G401.6 (cell line): ENCODE measurements around the gene SLBP.
"Not testable (repeated sequence)": the region's sequence is repeated elsewhere in the genome, so short reads cannot be mapped to it uniquely, and the experiment has no call there.

Experiments used
- FAIRE-seq: peaks from 2 replicates; lab custom pipeline; 2012; peaks lifted over from hg19 to GRCh38; lab: Jason Lieb, UNC

Gene SLBP

DNA sequence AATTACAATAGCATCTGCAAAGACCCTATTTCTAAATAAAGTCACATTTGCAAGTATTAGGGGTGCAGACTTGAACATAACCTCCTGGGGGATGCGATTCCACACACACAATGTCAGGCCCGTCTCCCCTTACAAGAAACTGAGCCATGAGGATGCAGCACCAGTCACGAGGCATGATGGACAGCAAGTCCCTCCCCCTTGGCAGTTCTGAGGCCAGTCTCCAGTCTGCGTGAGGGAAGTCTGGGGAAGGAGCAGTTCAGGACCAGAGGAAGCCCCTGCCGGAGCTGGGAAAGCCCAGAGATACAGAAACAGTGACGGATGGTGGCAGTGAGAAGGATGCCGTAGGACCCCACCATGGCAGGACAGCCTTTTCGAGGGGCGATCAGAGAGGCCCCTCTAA is 37.4 kb downstream of the SLBP start:
- no peak for FAIRE-seq

DNA sequence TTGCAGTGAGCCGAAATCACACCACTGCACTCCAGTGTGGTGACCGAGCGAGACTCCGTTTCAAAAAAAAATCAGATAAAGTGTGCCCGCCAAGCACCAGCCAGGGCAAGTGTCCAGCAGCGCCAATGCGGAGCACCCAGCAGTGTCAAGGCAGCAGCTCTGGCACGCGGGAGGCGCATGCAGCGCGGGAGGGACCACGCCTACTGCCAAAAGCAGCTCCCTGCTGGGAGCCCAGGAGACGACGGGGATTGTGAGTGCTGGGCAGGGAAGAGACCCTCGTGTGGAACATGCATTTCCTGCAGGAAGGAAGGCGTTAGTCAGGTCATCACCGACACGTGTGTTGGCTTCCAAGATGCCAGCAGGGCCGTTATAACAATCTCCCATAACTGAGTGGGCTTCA is 38.4 kb downstream of the SLBP start:
- no peak for FAIRE-seq

DNA sequence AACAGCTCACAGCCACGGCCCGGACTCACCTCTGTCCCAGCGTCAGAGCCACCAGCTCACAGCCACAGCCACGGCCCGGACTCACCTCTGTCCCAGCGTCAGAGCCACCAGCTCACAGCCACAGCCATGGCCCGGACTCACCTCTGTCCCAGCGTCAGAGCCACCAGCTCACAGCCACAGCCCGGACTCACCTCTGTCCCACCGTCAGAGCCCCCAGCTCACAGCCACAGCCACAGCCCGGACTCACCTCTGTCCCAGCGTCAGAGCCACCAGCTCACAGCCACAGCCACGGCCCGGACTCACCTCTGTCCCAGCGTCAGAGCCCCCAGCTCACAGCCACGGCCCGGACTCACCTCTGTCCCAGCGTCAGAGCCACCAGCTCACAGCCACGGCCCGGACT is 41.1 kb downstream of the SLBP start:
- not testable (repeated sequence) for FAIRE-seq

DNA sequence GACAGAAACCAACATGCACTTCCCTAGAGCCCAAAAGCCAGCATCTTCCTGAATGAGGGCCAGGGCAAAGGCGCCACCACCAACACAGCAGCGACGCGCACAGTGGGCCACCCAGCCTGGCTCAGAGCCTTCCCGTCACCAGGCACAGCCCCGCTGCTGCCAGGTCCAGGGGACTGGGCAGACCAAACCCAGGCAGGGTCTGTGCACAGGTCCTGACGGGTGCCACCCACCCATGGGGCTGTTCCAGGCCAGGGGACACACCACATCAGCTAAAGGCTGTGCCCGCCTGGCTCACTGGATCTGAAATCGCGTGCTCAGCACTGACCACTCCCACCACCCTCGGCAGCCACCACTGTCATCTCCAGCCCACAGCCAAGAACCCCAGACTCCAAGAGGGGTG is 41.8 kb downstream of the SLBP start:
- FAIRE-seq = no peak

DNA sequence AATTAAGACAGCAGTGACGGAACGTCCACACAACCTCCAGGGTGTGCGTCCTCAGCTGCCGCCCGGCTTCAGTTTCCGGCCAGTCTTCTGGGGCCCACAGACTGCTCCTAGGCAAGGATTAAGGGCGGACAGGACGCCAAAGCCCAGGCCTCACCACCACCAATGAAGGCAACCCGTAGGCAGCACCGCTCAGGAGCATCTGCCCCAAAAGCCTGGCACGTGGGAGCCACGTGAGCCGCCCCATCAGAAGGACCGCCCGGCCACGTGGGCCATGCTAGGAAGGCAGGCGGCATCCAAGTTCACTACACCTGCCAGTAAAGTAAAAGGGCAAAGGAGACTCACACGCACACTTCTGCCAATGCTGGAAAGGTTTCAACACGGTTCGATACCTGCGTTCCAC is 42.3 kb downstream of the SLBP start:
- FAIRE-seq = no peak

DNA sequence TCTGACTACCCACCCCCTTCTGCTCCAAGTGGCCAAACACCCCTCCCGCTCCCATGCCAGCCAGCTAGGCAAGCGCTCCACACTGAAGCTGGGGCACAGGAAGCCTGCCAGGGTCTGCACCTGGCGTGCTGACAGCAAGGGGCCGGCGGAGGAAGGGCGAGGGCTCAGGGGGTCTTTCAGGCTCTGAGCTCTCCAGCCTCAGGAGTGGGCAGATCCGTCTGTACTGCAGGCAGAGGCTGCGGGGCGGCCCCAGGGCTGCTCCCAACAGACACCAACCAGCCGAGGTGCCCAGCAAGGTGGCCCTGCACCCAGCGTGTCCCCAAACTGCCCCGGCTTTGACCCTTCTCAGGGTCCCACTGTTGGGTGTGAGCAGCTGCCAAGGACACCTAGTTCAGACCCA is 42.8 kb downstream of the SLBP start:
- no peak for FAIRE-seq

DNA sequence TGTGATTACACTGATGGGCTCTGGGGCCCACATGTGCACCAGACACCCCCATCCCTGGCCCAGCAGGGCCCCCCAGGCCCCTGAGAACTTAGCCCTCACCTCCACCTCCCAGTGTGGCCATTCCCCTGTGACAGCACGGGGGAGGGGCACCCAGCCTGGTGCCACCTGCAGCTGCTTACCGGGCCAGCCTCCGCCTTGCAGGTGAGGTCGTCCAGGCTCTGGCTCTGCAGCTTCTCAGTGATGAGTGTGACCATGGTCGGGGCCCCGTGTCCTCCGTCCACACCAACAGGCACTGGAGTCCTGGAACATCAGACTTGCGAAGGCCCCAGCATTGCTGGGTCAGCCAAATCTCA is 43.7 kb downstream of the SLBP start:
- FAIRE-seq = no peak

DNA sequence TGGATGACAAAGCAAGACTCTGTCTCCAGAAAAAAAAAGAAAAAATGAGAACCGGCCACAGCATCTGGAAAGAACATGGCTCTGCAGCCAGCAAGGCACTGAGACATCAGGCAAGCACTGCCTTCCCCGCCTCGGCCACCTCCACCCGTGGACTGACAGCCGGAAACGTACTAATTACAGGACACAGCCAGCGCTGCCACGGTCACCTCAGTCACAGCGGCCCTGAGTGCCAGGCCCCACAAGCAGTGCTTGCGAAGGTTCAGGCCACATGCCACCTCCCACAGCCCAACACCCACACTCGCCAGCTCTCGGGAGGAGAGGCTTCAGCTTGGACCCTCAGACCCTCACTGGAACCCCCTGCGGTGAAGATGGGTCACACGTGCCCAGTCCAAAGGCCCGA is 44.8 kb downstream of the SLBP start:
- no peak for FAIRE-seq

DNA sequence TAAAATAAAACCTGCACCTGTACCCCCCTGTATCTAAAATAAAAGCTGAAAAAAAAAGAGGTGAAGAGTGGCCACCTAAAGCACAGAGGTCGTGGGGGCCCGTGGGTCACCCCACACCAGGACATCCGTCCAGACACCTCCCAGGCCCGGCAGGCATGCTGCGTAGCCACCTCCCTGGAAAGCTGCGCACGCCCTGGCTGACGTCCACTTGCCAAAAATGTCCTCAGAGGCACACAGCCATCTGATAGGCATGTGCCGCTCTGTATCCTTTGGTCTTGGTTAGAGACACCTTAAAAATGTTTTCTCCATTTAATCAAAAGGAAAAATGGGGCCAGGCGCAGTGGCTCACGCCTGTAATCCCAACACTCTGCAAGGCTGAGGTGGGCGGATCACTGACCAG is 45.7 kb downstream of the SLBP start:
- FAIRE-seq = no peak

DNA sequence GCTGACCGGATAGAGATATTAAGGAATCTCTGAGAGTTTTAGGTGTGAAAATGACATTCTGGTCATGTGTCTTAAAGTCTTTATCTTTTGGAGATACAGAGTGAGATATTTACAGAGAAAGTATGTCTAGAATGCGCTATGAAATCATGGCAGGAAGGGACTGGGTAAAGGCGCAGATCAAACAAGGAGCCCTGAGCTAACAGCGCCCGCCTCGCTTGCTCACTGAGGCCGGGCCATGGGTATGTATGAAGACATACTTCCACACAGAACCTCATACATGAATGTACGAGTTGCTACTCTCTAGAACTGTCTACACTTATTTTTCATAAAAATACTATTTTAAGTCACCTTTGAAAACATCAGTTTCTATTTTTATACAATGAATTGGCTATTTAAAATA is 48.0 kb downstream of the SLBP start:
- FAIRE-seq = no peak

DNA sequence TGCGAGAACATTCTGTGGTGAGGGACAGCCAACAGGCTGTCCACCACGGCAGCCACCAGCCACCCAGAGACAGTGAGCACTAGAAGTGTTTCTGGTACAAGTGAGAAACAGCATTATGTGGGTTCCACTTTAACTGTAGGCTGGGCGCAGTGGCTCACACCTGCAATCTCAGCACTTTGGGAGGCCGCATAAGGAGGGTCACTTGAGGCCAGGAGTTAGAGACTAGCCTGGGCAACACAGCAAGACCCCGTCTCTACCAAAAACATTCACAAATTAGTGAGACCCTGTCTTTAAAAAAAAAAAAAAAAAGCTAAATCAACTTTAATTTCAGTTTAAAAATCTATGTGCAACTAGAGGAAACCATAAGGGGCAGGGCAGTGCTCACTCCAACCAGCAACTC is 48.6 kb downstream of the SLBP start:
- no peak for FAIRE-seq

DNA sequence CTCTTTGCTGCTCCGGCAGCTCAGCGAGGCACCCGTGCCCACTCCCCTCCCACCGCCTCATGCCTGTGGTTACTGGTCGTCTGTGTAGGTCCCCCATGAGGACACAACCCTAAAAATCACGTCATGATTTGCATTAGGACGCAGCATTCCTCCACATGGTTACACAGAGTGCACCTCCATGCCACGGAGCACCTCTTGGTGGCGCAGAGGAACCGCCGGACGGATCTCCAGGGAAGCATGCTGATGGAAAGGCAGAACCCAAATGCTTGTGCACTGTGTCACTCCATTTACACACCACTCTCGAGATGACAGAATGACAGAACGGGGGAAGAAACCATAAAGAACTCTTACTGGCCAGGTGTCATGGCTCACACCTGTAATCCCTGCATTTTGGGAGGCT is 50.4 kb downstream of the SLBP start:
- FAIRE-seq = no peak

DNA sequence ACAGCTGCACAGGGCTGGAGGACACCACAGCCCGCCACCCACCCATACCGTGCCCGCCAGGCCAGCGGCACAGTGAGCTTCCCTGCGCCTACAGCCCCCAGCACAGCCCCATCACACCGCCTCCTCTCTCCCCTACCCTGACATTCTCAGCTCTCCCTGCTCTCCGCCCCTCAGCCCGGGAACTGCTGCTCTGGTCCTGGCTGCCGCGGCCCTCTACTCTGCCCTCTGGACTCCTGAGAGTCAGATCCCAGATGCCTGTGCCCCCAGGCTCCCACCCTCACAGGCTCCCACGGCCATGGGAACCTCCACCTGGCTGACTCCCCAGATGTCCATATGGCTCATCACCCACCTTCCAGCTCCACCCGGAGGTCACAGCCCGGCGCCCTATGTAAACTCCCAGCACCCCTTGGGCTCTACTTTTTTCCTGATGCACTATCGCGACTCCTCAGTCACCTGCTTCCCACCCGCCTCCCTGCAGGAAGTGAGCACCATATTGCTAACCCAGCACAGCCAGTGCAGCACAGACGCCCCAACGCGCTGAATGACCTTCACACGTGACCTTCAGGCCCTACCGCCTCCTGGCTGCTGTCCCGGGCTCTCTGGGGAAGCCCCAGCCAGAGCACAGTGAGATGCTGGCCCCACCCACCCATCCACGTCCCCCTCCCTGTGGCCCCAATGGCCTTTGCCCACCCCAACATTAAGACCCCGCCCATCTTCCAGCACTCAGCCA is 51.0 kb downstream of the SLBP start:
- FAIRE-seq = no peak

DNA sequence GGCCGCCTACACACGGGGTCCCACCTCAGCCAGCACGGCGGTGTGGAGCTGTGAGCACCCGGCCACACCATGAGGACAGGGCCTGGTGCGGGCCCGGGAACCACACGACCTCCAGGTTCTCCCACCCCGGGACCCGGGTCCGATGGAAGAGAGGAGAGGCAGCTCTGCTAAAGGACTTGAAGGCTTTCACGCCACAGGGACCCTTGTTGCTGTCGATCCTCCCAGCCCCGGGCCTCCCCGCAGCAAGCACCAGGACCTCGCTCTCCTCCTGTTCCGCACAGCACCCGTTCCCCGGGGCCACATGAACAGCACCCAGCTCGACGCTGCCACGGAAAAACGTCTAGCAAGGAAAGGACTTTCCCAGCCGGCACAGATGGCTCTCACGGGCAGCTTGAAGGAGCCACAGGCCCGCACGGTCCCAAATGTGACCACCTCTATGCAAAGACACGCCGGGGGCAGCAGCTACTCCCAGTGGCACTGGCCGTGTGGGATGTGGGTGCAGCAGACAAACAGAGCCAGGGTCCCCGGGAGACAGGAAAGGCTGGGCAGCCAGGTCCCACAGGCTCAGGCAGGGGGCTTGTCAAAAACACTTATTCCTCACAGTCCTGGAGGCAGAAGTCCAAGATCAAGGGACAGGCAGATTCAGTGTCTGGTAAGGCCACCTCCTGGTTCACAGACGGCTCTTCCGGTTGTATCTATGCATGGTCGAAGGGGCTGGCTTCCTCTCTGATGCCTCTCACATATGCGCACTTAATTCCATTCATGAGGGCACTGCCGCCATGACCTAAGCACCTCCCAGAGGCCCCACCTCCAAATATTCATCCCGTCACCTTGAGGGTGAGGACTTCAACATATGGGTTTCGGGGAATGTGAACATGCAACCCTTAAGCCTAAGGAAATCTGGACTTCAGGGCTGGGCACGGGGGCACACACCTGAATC is 52.7 kb downstream of the SLBP start:
- FAIRE-seq = no peak

DNA sequence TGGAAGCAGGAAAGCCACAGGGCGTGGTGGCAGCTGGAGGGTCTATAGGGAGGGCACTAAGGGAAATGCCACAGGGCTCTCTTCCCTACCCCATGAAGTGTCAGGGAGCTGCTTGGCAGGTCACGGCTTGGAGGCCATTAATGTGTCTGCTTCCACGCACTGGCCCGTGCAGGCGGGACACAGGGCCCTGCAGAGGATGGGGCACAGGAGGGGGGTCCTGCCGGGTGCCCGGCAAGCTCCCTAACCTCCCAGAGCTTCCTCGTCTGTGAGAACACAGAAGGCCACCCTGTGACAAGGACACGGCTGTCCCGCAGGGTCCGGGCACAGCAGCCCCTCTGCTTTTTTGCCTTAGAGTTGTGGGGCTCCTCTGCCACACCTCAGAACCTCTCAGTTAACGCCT is 53.5 kb downstream of the SLBP start:
- FAIRE-seq = no peak

DNA sequence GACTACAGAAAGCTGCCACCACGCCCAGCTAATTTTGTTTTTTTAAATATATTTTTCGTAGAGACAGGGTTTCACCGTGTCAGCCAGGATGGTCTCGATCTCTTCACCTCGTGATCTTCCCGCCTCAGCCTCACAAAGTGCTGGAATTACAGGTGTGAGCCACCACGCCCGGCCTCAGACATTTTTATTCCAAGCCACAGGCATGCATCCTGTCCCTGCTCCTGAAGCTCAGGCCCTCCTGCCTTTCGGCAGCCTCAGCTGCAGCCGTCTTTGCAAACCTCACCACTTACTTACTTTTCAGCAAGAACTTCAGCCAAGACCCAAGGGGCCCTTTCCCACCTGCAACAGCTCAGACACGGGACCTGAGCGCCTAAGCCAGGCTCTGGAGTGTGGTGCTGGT is 54.0 kb downstream of the SLBP start:
- no peak for FAIRE-seq

DNA sequence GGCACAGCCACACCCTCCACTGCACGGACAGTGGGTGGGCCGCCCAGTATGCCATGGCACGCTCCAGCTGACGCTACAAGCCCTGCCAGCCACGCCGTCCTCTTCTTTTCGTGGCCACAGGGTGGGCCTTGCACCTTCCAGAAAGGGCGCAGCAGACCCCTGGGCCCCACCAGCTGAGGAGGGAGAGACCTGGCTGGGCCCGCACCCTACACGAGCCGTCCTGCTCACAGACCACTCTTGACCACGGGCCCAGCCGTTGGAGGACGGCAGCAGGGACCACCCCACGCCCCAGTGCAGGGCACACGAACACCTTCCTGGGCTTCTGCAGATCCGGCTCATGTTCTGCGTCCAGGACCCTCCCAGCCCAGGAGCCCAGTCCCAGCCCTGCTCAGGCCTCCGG is 55.1 kb downstream of the SLBP start:
- no peak for FAIRE-seq

DNA sequence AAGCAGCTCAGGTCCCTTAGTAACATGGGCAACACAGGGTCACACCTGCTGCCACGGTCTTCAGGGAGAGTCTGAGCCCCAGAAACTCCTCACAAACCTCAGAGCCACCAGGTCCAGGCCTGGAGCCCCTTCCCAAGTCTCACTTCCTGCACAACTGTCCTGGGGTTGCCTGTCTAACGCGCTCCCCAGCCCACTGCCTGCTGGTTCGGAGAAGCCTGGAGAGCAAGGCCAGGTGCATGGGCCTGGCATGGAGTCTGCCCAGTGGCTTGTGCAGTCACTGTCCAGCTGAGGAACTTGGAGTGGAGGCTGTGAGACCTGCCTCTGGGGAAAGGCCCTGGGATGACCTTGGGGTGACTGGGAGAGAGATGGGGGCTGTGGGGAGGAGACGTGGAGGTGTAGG is 56.0 kb downstream of the SLBP start:
- FAIRE-seq = no peak

DNA sequence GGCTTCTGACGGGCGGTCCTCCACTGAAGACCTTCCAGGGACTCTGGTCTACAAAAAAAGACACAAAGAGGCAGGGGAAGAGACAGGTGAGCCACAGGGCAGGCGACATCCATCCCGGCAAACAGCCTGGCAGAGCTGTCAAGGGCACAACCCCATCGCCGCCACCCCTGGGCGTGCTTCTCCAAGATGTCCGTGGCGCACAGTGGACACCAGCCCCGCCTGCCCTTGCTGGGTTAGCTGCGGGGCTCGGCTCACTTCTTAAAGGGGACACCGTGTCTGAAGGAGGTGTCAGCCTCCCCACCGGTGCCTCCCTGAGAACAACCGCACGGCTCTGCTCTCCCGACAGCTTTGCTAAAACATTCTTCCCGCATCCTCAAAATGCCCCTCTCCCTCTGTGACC is 56.4 kb downstream of the SLBP start:
- no peak for FAIRE-seq

DNA sequence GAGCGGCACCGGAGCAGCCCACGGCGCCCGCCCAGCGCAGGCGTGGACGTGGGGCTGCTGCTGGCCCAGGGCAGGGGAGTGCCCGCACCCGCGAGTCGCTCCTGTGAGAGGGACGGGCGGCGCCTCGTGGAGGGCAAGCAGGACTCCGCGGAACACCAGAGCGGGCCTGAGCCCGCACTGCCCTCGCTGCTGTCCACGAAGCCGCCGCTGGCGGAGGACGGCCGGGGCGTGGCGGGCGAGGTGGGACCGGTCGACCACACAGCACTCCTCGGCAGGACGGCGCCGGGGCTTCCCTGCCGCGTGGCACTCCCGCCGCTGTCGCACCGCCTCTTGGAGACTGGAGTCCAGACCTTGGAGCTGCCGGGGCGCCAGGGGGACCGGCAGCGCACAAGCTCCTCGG is 57.0 kb downstream of the SLBP start:
- FAIRE-seq = no peak

DNA sequence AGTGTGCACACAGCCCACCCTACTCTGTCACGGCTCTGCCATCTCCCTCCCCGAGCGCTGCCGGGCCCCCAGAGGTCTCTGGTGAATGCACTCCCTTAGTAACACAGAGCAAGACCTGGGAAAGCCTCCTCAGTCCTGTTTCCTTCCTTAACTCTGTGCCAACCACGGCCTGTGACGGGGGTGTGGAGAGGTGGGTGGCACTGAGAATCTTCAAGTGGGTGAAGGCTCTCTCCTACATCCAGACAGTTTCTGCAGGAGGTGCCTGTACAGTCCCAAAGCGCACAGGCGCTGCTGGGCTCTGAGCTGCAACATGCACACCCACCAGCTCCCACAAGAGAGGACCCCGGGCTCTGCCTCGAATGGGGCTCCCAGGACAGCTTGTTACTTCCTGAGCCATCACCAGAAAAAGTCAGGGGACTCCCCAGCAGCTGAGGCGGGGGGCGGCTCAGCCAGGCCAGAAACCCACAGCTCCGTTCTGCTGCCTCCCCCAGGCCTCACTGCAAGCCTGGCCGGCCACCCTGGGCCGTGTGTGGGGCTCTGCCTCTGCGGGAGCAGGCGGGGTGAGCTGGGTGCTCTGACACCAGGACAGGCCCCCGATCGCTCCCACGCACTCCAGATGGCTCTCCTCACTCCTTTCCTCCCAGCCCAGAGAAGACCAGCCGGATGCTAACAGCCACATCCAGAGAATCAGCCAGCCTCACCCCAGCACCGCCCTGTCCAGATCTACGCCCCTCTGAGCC is 57.7 kb downstream of the SLBP start:
- no peak for FAIRE-seq

DNA sequence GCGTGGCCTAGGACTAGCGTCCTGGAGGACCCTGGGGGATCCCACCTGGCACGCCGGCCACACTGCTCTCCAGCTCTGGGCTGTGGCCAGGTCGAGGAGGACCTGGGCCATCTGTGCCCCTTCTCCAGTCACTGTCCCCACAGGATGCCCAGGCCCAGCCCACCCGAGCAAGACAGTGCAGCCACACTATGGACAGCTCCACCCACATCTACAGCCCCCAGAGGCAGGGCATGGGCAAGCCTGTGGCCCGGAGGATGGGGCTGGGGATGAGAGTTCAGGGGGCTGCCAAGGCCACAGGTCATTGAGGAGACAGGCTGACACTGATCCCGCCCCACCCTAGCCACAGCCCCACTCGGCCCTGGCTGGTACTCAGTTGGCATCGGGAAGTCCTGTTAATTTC is 58.3 kb downstream of the SLBP start:
- FAIRE-seq = no peak

DNA sequence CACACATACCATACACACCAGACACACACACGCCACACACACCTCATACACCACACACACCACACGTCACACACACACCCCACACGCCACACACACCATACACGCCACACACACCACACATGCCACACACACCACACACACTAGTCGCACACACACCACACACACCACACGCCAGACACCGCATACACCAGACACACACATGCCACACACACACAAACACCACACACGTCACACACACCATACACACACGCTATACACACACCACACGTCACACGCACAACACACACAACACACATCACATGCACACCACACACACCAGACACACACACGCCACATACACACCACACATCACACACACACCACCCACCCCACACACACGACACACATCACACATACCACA is 60.0 kb downstream of the SLBP start:
- FAIRE-seq = no peak
